ENCODE measurements around the gene KRT13.

DNA sequence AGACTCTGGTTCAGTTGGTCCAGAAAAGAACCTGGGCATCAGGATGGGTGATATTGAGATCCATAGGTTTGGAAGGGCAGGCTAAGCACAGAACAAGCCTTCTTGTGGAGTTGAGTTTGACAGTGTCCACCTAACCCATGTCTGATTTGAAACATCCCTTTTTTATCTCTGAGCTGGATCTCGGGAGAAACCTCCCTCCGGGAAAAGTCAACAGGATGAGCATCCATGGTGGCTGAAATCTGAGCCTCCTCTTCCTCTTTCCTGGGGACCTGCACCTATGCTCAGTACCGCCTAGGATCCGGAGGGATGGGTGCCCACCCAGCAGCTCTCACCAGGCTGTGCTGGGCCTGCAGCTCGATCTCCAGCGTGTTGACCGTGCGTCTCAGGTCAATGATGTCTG, 41.7 kb downstream of the KRT13 start:
- TF ChIP-seq, protein P1, sequence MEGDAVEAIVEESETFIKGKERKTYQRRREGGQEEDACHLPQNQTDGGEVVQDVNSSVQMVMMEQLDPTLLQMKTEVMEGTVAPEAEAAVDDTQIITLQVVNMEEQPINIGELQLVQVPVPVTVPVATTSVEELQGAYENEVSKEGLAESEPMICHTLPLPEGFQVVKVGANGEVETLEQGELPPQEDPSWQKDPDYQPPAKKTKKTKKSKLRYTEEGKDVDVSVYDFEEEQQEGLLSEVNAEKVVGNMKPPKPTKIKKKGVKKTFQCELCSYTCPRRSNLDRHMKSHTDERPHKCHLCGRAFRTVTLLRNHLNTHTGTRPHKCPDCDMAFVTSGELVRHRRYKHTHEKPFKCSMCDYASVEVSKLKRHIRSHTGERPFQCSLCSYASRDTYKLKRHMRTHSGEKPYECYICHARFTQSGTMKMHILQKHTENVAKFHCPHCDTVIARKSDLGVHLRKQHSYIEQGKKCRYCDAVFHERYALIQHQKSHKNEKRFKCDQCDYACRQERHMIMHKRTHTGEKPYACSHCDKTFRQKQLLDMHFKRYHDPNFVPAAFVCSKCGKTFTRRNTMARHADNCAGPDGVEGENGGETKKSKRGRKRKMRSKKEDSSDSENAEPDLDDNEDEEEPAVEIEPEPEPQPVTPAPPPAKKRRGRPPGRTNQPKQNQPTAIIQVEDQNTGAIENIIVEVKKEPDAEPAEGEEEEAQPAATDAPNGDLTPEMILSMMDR (IDR thresholded peaks at IDR 0.05; ENCODE audit: poor library complexity) = no peak
- TF ChIP-seq EZH2 (IDR thresholded peaks at IDR 0.05; ENCODE audit: borderline replicate concordance) (no peak), EZH2phosphoT487 (IDR thresholded peaks at IDR 0.05; ENCODE audit: low read depth, severe bottlenecking, unreplicated experiment) (no peak)

Measured in hepatocyte (in vitro differentiated cells).